ENCODE measurements around the gene MED16.

DNA sequence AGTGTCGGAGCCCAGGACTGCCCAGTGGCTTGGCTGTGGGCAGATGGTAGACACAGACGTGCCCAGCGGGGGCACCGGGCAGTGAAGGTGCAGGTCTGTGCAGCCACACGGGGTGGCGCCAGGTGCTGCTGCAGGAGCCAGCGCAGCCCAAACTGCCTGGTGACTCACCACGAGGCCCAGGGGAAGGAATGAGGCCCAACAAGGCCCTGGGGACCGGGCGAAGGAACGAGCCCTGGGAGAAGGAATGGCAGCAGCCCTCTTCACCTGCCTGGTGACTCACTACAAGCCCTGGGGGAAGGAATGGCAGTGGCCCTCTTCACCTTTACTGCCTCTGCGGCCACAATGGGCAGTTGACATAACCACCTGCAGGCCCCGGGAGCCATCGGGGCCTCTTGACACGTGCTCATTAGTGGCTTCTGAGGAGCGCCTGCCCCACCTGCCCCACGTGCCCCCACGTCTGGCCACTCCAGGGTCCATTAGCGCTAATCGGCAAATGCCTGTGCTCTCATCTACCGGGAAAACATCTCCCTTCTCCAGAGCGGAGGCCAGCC is 9.3 kb downstream of the MED16 start:
- TF ChIP-seq SP1 (CRISPR knock-in tag; conservative IDR thresholded peaks at IDR 0.05) (no peak), ZNF121 (CRISPR knock-in tag; IDR thresholded peaks at IDR 0.05) (no peak), NR2C2 (CRISPR knock-in tag; IDR thresholded peaks at IDR 0.05) (no peak), IRF2 (CRISPR knock-in tag; IDR thresholded peaks at IDR 0.05; ENCODE audit: borderline replicate concordance, low read depth) (no peak), KAT7 (CRISPR knock-in tag; IDR thresholded peaks at IDR 0.05; ENCODE audit: borderline replicate concordance) (no peak), CREM (CRISPR knock-in tag; IDR thresholded peaks at IDR 0.05) (no peak), TEAD4 (CRISPR knock-in tag; IDR thresholded peaks at IDR 0.05) (no peak)
- TF ChIP-seq, protein P1, sequence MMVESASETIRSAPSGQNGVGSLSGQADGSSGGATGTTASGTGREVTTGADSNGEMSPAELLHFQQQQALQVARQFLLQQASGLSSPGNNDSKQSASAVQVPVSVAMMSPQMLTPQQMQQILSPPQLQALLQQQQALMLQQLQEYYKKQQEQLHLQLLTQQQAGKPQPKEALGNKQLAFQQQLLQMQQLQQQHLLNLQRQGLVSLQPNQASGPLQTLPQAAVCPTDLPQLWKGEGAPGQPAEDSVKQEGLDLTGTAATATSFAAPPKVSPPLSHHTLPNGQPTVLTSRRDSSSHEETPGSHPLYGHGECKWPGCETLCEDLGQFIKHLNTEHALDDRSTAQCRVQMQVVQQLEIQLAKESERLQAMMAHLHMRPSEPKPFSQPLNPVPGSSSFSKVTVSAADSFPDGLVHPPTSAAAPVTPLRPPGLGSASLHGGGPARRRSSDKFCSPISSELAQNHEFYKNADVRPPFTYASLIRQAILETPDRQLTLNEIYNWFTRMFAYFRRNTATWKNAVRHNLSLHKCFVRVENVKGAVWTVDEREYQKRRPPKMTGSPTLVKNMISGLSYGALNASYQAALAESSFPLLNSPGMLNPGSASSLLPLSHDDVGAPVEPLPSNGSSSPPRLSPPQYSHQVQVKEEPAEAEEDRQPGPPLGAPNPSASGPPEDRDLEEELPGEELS (CRISPR knock-in tag; IDR thresholded peaks at IDR 0.05) = no peak
- TF ChIP-seq, protein P2, sequence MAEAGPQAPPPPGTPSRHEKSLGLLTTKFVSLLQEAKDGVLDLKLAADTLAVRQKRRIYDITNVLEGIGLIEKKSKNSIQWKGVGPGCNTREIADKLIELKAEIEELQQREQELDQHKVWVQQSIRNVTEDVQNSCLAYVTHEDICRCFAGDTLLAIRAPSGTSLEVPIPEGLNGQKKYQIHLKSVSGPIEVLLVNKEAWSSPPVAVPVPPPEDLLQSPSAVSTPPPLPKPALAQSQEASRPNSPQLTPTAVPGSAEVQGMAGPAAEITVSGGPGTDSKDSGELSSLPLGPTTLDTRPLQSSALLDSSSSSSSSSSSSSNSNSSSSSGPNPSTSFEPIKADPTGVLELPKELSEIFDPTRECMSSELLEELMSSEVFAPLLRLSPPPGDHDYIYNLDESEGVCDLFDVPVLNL (CRISPR knock-in tag; IDR thresholded peaks at IDR 0.05; ENCODE audit: borderline replicate concordance, low read depth) = no peak
- TF ChIP-seq, protein P3, sequence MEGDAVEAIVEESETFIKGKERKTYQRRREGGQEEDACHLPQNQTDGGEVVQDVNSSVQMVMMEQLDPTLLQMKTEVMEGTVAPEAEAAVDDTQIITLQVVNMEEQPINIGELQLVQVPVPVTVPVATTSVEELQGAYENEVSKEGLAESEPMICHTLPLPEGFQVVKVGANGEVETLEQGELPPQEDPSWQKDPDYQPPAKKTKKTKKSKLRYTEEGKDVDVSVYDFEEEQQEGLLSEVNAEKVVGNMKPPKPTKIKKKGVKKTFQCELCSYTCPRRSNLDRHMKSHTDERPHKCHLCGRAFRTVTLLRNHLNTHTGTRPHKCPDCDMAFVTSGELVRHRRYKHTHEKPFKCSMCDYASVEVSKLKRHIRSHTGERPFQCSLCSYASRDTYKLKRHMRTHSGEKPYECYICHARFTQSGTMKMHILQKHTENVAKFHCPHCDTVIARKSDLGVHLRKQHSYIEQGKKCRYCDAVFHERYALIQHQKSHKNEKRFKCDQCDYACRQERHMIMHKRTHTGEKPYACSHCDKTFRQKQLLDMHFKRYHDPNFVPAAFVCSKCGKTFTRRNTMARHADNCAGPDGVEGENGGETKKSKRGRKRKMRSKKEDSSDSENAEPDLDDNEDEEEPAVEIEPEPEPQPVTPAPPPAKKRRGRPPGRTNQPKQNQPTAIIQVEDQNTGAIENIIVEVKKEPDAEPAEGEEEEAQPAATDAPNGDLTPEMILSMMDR (IDR thresholded peaks at IDR 0.05) = no peak
- TF ChIP-seq, protein P4, sequence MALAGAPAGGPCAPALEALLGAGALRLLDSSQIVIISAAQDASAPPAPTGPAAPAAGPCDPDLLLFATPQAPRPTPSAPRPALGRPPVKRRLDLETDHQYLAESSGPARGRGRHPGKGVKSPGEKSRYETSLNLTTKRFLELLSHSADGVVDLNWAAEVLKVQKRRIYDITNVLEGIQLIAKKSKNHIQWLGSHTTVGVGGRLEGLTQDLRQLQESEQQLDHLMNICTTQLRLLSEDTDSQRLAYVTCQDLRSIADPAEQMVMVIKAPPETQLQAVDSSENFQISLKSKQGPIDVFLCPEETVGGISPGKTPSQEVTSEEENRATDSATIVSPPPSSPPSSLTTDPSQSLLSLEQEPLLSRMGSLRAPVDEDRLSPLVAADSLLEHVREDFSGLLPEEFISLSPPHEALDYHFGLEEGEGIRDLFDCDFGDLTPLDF (CRISPR knock-in tag; IDR thresholded peaks at IDR 0.05) = no peak
- TF ChIP-seq, protein P5, sequence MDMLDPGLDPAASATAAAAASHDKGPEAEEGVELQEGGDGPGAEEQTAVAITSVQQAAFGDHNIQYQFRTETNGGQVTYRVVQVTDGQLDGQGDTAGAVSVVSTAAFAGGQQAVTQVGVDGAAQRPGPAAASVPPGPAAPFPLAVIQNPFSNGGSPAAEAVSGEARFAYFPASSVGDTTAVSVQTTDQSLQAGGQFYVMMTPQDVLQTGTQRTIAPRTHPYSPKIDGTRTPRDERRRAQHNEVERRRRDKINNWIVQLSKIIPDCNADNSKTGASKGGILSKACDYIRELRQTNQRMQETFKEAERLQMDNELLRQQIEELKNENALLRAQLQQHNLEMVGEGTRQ (CRISPR knock-in tag; IDR thresholded peaks at IDR 0.05) = no peak
- TF ChIP-seq, protein P6, sequence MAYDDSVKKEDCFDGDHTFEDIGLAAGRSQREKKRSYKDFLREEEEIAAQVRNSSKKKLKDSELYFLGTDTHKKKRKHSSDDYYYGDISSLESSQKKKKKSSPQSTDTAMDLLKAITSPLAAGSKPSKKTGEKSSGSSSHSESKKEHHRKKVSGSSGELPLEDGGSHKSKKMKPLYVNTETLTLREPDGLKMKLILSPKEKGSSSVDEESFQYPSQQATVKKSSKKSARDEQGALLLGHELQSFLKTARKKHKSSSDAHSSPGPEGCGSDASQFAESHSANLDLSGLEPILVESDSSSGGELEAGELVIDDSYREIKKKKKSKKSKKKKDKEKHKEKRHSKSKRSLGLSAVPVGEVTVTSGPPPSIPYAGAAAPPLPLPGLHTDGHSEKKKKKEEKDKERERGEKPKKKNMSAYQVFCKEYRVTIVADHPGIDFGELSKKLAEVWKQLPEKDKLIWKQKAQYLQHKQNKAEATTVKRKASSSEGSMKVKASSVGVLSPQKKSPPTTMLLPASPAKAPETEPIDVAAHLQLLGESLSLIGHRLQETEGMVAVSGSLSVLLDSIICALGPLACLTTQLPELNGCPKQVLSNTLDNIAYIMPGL (CRISPR knock-in tag; IDR thresholded peaks at IDR 0.05) = no peak

All from WTC11 (cell line).